ENCODE data around the gene TNC. TPM values are rescaled to one million over a fixed set of nuclear protein-coding genes. Genes with fewer than 3 reads are reported as not detected.

The TNC gene
- total RNA-seq, 1 donor from 2014 or later: 52.9 TPM

DNA sequence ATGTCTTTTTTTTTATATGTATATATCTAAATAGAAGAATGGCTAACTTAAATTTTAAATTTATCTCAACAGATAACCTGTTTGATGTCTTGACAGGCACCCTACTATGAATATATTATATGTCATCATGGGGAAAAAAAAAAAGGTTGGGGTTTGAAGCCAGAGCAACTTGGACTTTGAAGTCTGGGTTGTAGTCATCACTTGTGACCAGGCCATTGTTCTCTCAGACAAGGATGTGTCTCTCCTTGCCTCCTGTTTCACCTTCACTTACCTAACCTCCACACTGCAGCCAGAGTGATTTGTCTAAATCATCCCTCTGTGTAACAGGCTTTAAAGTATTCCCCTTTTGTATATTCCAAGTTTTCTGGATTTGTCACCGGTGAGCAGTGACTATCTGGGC lies 130.8 kb downstream of the TNC start:
- H3K4me1 ChIP-seq: no peaks in the 10 kb centered on the region
- TF ChIP-seq, protein P1, sequence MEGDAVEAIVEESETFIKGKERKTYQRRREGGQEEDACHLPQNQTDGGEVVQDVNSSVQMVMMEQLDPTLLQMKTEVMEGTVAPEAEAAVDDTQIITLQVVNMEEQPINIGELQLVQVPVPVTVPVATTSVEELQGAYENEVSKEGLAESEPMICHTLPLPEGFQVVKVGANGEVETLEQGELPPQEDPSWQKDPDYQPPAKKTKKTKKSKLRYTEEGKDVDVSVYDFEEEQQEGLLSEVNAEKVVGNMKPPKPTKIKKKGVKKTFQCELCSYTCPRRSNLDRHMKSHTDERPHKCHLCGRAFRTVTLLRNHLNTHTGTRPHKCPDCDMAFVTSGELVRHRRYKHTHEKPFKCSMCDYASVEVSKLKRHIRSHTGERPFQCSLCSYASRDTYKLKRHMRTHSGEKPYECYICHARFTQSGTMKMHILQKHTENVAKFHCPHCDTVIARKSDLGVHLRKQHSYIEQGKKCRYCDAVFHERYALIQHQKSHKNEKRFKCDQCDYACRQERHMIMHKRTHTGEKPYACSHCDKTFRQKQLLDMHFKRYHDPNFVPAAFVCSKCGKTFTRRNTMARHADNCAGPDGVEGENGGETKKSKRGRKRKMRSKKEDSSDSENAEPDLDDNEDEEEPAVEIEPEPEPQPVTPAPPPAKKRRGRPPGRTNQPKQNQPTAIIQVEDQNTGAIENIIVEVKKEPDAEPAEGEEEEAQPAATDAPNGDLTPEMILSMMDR (IDR thresholded peaks at IDR 0.05): no peak
- H3K9me3 ChIP-seq: no peaks in the 10 kb centered on the region
- ATAC-seq (no peak), DNase-seq (no peak)
- no peaks in the 10 kb centered on the region for H3K36me3 ChIP-seq
- no peak overlapping the region for H3K27ac ChIP-seq
- intact Hi-C loops (cut with DNase I): no loop called here
- H3K27me3 ChIP-seq: no peaks in the 10 kb centered on the region
- H3K4me3 ChIP-seq: no peak overlapping the region

DNA sequence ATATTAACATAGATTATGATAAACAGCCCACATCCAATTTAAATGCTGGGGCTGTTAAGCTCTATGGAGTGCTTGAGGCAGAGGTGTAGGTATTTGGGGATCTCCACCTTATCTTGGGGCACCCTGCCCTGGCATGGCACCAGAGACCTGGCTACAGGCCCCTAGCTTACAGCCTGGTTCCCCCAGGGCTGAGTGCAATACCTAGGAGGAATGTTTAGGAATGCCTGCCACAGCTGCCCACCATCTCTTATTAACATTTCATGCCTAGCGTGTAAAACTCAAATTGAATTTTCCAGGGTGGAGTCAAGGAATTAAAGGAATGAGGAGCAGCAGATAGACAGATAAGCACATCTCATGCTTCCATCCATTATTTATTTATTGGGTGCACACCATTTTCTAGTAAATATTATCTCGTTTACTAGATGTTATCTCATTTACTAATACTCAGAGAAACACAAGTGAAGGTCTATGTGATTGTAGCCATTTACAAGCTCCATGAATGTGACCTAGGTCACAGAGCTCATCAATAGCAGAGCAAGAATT lies 131.9 kb downstream of the TNC start:
- Histone ChIP-seq H3K9me3 (no peaks in the 10 kb centered on the region), H3K36me3 (no peaks in the 10 kb centered on the region), H3K27me3 (no peaks in the 10 kb centered on the region), H3K4me3 (no peak overlapping the region), H3K27ac (no peak overlapping the region), H3K4me1 (no peaks in the 10 kb centered on the region)
- ATAC-seq: no peak
- TF ChIP-seq, protein P1 (IDR thresholded peaks at IDR 0.05): no peak
- intact Hi-C loops (cut with DNase I): no loop called here
- DNase-seq: no peak

DNA sequence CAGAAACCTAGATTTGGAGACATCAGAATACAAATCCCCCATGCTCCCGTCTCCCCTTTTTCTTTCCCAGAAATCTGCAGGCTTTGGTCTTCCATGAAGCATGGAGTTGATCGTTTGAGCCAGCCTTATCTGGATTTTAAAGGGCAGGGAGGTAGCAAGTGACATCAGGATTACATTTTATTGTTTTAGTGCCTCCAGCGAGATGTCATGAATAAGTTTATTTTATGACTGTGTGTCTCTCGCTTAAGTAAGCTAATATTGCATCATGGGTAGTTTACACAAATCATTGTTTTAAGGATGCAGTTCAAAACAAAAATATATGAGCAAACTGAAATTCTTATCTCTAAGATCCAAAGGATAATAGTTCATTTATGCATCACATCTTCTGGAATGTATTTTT lies 136.9 kb downstream of the TNC start:
- intact Hi-C loops (cut with DNase I): no loop called here
- no peak for ATAC-seq
- DNase-seq: no peak

DNA sequence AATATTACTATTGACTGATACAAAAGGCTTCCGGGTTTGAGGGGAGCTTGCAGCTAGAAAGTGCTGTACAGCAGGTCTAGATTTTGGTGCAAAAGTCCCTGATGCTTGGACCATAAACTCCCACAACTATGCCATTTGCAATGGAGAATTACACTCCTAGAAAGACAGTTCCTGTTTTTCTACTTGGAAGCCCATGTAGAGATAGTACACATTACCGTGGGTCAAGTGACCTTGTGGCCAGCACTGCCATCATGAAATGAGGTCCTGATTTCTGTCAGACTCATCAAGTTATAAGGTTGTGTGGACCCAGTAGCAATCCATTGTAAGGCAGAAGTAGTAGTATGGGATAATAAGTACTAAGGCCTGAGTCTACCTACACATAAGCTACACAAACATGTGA lies 144.7 kb downstream of the TNC start:
- H3K27ac ChIP-seq: no peak overlapping the region
- intact Hi-C loops (cut with DNase I): no loop called here
- TF ChIP-seq, protein P1 (IDR thresholded peaks at IDR 0.05): no peak
- no peaks in the 10 kb centered on the region for H3K9me3 ChIP-seq
- H3K27me3 ChIP-seq: no peaks in the 10 kb centered on the region
- ATAC-seq (peak; percentile 56), DNase-seq (no peak)
- H3K36me3 ChIP-seq: no peaks in the 10 kb centered on the region
- peaks cover 6% of the 10 kb centered on the region for H3K4me1 ChIP-seq
- H3K4me3 ChIP-seq: no peak overlapping the region

More for the DNA sequence above, 136.9 kb downstream of the TNC start:
- TF ChIP-seq, protein P1 (IDR thresholded peaks at IDR 0.05): no peak
- Histone ChIP-seq H3K9me3 (no peaks in the 10 kb centered on the region), H3K27me3 (no peaks in the 10 kb centered on the region), H3K4me3 (no peak overlapping the region), H3K36me3 (no peaks in the 10 kb centered on the region), H3K4me1 (no peaks in the 10 kb centered on the region), H3K27ac (no peak overlapping the region)

DNA sequence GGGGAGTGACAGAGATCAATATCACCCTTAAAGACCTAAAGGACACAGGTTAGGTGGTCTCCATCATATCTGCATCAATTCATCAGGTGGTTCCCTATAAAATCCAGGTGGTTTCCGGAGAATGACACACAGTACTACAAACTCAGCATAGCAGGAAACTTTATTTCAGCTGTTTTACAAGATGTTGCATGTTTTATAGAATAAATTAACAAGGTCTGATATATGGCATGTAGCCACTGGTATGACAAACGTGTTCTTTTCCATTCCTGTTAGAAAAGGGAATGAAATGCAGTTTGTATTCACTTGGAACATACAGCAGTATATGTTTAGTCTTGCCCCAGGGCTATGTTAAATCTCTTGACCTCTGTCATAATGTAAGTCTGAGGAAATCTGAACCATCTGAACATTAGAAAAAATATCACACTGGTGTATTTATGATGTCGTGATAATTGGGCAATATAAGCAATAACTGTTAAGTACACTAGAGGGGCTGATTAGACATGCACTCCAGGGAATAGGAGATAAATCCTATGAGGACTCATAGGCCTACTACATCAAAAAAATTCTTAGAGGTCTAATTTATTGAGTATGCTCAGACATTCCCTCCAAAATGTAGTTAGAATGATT lies 145.3 kb downstream of the TNC start:
- DNase-seq: no peak
- Histone ChIP-seq H3K27me3 (no peaks in the 10 kb centered on the region), H3K4me1 (peaks cover 6% of the 10 kb centered on the region), H3K27ac (no peak overlapping the region), H3K4me3 (no peak overlapping the region), H3K9me3 (no peaks in the 10 kb centered on the region), H3K36me3 (no peaks in the 10 kb centered on the region)
- intact Hi-C loops (cut with DNase I): no loop called here
- no peak for ATAC-seq
- TF ChIP-seq, protein P1 (IDR thresholded peaks at IDR 0.05): no peak

Other genes with a start within 250 kb of the TNC start
- 3.8 TPM for gene TNFSF8, start 187.6 kb downstream of the TNC start, total RNA-seq

Measured in upper lobe of right lung (tissue), 1 donor.